Measurements from ENCODE around the gene STRADB.

- TF ChIP-seq, protein P1, sequence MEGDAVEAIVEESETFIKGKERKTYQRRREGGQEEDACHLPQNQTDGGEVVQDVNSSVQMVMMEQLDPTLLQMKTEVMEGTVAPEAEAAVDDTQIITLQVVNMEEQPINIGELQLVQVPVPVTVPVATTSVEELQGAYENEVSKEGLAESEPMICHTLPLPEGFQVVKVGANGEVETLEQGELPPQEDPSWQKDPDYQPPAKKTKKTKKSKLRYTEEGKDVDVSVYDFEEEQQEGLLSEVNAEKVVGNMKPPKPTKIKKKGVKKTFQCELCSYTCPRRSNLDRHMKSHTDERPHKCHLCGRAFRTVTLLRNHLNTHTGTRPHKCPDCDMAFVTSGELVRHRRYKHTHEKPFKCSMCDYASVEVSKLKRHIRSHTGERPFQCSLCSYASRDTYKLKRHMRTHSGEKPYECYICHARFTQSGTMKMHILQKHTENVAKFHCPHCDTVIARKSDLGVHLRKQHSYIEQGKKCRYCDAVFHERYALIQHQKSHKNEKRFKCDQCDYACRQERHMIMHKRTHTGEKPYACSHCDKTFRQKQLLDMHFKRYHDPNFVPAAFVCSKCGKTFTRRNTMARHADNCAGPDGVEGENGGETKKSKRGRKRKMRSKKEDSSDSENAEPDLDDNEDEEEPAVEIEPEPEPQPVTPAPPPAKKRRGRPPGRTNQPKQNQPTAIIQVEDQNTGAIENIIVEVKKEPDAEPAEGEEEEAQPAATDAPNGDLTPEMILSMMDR (IDR thresholded peaks at IDR 0.05; ENCODE audit: poor library complexity, severe bottlenecking), result no peak
- TF ChIP-seq EP300 (conservative IDR thresholded peaks at IDR 0.05; ENCODE audit: poor library complexity, severe bottlenecking), result no peak
- TF ChIP-seq POLR2AphosphoS5 (IDR thresholded peaks at IDR 0.05), result no peak
- no peak for TF ChIP-seq MXI1 (conservative IDR thresholded peaks at IDR 0.05; ENCODE audit: poor library complexity, severe bottlenecking)
- TF ChIP-seq EZH2 (IDR thresholded peaks at IDR 0.05; ENCODE audit: borderline replicate concordance, insufficient read depth, low read length, poor library complexity, severe bottlenecking), result no peak
- no peak for TF ChIP-seq RAD21 (conservative IDR thresholded peaks at IDR 0.05)
- no peak for TF ChIP-seq TAF1 (IDR thresholded peaks at IDR 0.05; ENCODE audit: low read depth)
These were observed 51.2 kb downstream of the STRADB start for GRCh38 chr2:201502713-201503112.

All from neural cell (in vitro differentiated cells).